Neural crest cell (in vitro differentiated cells): ENCODE results near the gene ILDR2. TPM values are rescaled to one million over a fixed set of nuclear protein-coding genes. Genes with fewer than 3 reads are reported as not detected.

ENCODE experiments used
- DNase-seq: peaks from one replicate; pipeline ENCODE4 v3.0.0; 2021; ENCODE audit warnings: low read depth, mixed read lengths, low spot score
- H3K27ac Mint-ChIP-seq: one replicate; pipeline ENCODE4 v1.8.0; 2021; ENCODE audit warnings: mild to moderate bottlenecking, mixed read lengths; ENCODE audit not compliant: unreplicated experiment
- H3K27me3 Mint-ChIP-seq: 2 replicates; pipeline ENCODE4 v1.8.0; 2021; ENCODE audit warnings: low read depth, mild to moderate bottlenecking, mixed read lengths
- H3K36me3 Mint-ChIP-seq: 2 replicates; pipeline ENCODE4 v1.8.0; 2021; ENCODE audit warnings: low read depth, mild to moderate bottlenecking, mixed read lengths
- H3K4me1 Mint-ChIP-seq: 2 replicates; pipeline ENCODE4 v1.8.0; 2021; ENCODE audit warnings: mixed read lengths
- H3K4me3 Mint-ChIP-seq: one replicate; pipeline ENCODE4 v1.8.0; 2021; ENCODE audit warnings: mild to moderate bottlenecking, mixed read lengths
- H3K9me3 Mint-ChIP-seq: 2 replicates; pipeline ENCODE4 v1.8.0; 2021; ENCODE audit warnings: mixed read lengths
- CTCF ChIP-seq: fragments of 200-600 bp; sonication (generic); conservative IDR thresholded peaks from 2 replicates; pipeline ENCODE4 v1.5.0; 2021; ENCODE audit warnings: antibody characterized with exemption, mild to moderate bottlenecking
- total RNA-seq: library from RNA; stranded (reverse); gene quantifications from 2 replicates; pipeline ENCODE4 v1.2.1, GENCODE V29; 2021

The ILDR2 gene
- total RNA-seq, 1 donor from 2014 or later, result 30.3 TPM

- H3K27me3 Mint-ChIP-seq, result peaks cover 3% of the 10 kb centered on the region
- no peak for DNase-seq
- H3K4me3 Mint-ChIP-seq, result no peak overlapping the region
- H3K4me1 Mint-ChIP-seq, result peaks cover 12% of the 10 kb centered on the region
- no peak overlapping the region for H3K27ac Mint-ChIP-seq
- peaks cover 32% of the 10 kb centered on the region for H3K36me3 Mint-ChIP-seq
- TF ChIP-seq CTCF, result no peak
- peaks cover 10% of the 10 kb centered on the region for H3K9me3 Mint-ChIP-seq
Measured at GRCh38 chr1:166915042-166915441, 60.3 kb downstream of the ILDR2 start.

- no peak overlapping the region for H3K27ac Mint-ChIP-seq
- no peak overlapping the region for H3K4me3 Mint-ChIP-seq
- no peaks in the 10 kb centered on the region for H3K27me3 Mint-ChIP-seq
- peaks cover 29% of the 10 kb centered on the region for H3K36me3 Mint-ChIP-seq
- DNase-seq, result no peak
- H3K4me1 Mint-ChIP-seq, result peaks cover 12% of the 10 kb centered on the region
- TF ChIP-seq CTCF, result no peak
- peaks cover 10% of the 10 kb centered on the region for H3K9me3 Mint-ChIP-seq
Measured at GRCh38 chr1:166914111-166914510, 61.2 kb downstream of the ILDR2 start.

- H3K4me1 Mint-ChIP-seq, result no peaks in the 10 kb centered on the region
- H3K27me3 Mint-ChIP-seq, result no peaks in the 10 kb centered on the region
- no peak overlapping the region for H3K4me3 Mint-ChIP-seq
- no peak for DNase-seq
- no peak for TF ChIP-seq CTCF
- peaks cover 10% of the 10 kb centered on the region for H3K9me3 Mint-ChIP-seq
- H3K27ac Mint-ChIP-seq, result no peak overlapping the region
- peaks cover 20% of the 10 kb centered on the region for H3K36me3 Mint-ChIP-seq
Measured at GRCh38 chr1:166911624-166912023, 63.7 kb downstream of the ILDR2 start.

GRCh38 chr1:166910396-166910994, 64.8 kb downstream of the ILDR2 start:
- TF ChIP-seq CTCF, result peak; percentile 93
- H3K4me3 Mint-ChIP-seq, result no peak overlapping the region
- no peak overlapping the region for H3K27ac Mint-ChIP-seq
- H3K36me3 Mint-ChIP-seq, result peaks cover 20% of the 10 kb centered on the region
- peaks cover 10% of the 10 kb centered on the region for H3K9me3 Mint-ChIP-seq
- no peaks in the 10 kb centered on the region for H3K27me3 Mint-ChIP-seq
- peak; percentile 61 for DNase-seq
- H3K4me1 Mint-ChIP-seq, result no peaks in the 10 kb centered on the region

GRCh38 chr1:166908942-166909341, 66.4 kb downstream of the ILDR2 start:
- no peaks in the 10 kb centered on the region for H3K4me1 Mint-ChIP-seq
- no peaks in the 10 kb centered on the region for H3K27me3 Mint-ChIP-seq

More at GRCh38 chr1:166908942-166909341, 66.4 kb downstream of the ILDR2 start:
- DNase-seq, result no peak
- H3K27ac Mint-ChIP-seq, result no peak overlapping the region
- no peak for TF ChIP-seq CTCF
- no peak overlapping the region for H3K4me3 Mint-ChIP-seq
- peaks cover 10% of the 10 kb centered on the region for H3K9me3 Mint-ChIP-seq
- H3K36me3 Mint-ChIP-seq, result peaks cover 20% of the 10 kb centered on the region
